Measurements from ENCODE around the gene TPSAB1.

The TPSAB1 gene

DNA sequence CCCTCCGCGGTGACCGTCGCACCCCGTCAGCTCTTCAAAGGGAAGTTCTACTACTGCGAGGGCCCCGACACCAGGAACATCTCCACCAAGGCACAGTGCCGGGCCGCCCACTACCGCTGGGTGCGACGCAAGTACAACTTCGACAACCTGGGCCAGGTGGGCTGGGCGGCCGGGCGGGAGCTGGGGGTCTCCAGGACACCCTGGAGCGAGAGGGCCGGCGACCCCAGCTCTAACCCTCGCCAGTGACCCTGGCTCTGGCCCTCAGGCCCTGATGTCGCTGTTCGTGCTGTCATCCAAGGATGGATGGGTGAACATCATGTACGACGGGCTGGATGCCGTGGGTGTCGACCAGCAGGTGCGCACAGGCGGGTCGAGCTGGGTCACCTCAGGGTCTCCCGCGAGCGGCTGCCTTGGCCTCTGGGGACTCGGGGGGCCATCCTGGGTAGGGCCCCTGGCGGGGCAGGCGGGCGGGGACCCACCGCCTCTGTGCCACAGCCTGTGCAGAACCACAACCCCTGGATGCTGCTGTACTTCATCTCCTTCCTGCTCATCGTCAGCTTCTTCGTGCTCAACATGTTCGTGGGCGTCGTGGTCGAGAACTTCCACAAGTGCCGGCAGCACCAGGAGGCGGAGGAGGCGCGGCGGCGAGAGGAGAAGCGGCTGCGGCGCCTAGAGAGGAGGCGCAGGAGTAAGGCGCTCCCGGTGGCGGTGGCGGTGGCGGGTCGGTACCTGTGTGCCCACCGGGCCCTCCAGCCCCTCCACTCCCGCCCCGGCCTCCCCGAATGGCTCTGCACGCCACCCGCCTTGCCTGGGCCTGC is 28.8 kb upstream of the TPSAB1 start:
- TF ChIP-seq CTCF (IDR thresholded peaks at IDR 0.05; ENCODE audit: insufficient read depth, missing control alignments): no peak
- FAIRE-seq: no peak
- DNase-seq (ENCODE audit: insufficient read length, low spot score): no peak

DNA sequence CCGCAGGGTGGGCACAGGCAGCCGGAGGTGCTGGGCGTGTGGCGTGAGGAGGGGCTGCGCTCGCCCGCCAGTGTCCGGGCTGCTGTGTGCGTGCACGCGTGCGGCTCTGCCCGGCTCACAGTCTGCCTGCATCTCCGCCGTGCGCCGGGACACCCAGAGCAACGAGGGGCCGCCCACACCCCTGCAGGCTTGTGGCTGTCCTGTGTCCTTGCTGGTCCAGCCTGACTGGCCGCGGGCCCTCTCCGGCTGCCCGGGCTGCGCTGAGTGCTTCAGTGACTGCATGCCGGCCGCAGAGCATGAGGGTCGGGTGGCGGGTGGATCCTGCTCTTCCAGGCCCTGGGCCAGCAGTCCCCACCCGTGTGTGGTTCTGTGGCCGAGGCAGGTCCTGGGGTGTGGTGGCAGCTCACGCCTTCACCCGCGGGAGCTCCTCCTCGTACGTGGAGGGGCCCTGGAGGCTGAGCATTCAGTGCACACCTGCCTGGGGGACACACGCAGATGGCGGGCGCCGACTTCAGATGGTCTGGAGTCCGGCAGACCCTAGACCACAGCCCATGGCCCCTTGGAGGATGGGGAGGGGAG is 27.8 kb upstream of the TPSAB1 start:
- DNase-seq (ENCODE audit: insufficient read length, low spot score) (no peak), FAIRE-seq (no peak)
- TF ChIP-seq CTCF (IDR thresholded peaks at IDR 0.05; ENCODE audit: insufficient read depth, missing control alignments): no peak

DNA sequence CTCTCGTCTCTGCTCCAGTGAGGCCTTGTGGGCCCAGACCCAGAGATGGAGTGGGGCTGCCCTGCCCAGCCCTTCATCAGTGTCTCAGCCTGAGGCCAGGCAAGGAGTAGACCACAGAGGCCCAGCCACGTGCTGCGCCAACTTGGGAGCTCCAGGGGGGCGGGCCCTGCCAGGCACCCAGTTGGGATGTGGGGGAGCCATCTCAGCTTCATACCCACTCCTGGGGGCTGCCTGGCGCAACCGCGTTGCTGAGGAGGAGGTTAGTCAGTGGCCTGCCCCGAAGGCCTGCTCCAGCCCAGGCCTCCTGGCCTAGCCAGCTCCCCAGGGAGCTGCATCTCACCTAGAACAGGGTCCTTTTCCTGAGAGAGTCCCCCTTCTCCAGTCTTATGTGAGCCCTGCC is 27.3 kb upstream of the TPSAB1 start:
- DNase-seq (ENCODE audit: insufficient read length, low spot score): no peak
- FAIRE-seq: no peak
- TF ChIP-seq CTCF (IDR thresholded peaks at IDR 0.05; ENCODE audit: insufficient read depth, missing control alignments): no peak

- TF ChIP-seq CTCF (IDR thresholded peaks at IDR 0.05; ENCODE audit: insufficient read depth, missing control alignments): no peak
- no peak for FAIRE-seq
Observed at GRCh38 chr16:1213796-1214372, 26.6 kb upstream of the TPSAB1 start.

GRCh38 chr16:1214719-1215118 is 25.8 kb upstream of the TPSAB1 start:
- no peak for TF ChIP-seq CTCF (IDR thresholded peaks at IDR 0.05; ENCODE audit: insufficient read depth, missing control alignments)
- DNase-seq (ENCODE audit: insufficient read length, low spot score) (no peak), FAIRE-seq (no peak)

More at GRCh38 chr16:1213796-1214372, 26.6 kb upstream of the TPSAB1 start:
- DNase-seq (ENCODE audit: insufficient read length, low spot score): no peak

- TF ChIP-seq CTCF (IDR thresholded peaks at IDR 0.05; ENCODE audit: insufficient read depth, missing control alignments): no peak
- no peak for FAIRE-seq
- DNase-seq (ENCODE audit: insufficient read length, low spot score): no peak
Observed at GRCh38 chr16:1215574-1216295, 24.8 kb upstream of the TPSAB1 start.
